SU-DHL-6 (cell line): ENCODE data around the gene TGM6.

Experiments
- H2AFZ ChIP-seq: fragments of 200-600 bp; sonication (generic); 2 replicates; pipeline ENCODE4 v1.6.1; 2014; ENCODE audit warnings: low read depth, mild to moderate bottlenecking, moderate library complexity, mixed read lengths, antibody characterized with exemption, low read length; ENCODE audit not compliant: severe bottlenecking
- H3F3A ChIP-seq: fragments of 200-600 bp; shearing (Covaris generic); 2 replicates; pipeline ENCODE4 v1.6.0; 2016; ENCODE audit warnings: antibody characterized with exemption, mild to moderate bottlenecking; ENCODE audit not compliant: insufficient read depth
- H3K27ac ChIP-seq: fragments of 200-600 bp; sonication (generic); 2 replicates; pipeline ENCODE4 v1.5.1; 2016; ENCODE audit warnings: low read depth, mild to moderate bottlenecking, low read length, moderate library complexity, mixed read lengths
- H3K27me3 ChIP-seq: fragments of 200-600 bp; sonication (generic), shearing (Covaris generic); 2 replicates; pipeline ENCODE4 v1.6.0; 2014; ENCODE audit warnings: mild to moderate bottlenecking, low read length
- H3K36me3 ChIP-seq: fragments of 200-600 bp; sonication (generic); 2 replicates; pipeline ENCODE4 v1.6.1; 2014; ENCODE audit warnings: mild to moderate bottlenecking, low read length, mixed read lengths
- H3K4me2 ChIP-seq: fragments of 300-600, 200-600 bp; shearing (Covaris generic), sonication (generic); 2 replicates; pipeline ENCODE4 v1.6.0; 2014; ENCODE audit warnings: low read length, low read depth, mild to moderate bottlenecking; ENCODE audit not compliant: poor library complexity, severe bottlenecking
- H3K4me3 ChIP-seq: fragments of 200-600 bp; sonication (generic); 2 replicates; pipeline ENCODE4 v1.5.1; 2014; ENCODE audit warnings: antibody characterized with exemption, low read length, mild to moderate bottlenecking, mixed read lengths; ENCODE audit not compliant: insufficient read depth, poor library complexity, severe bottlenecking
- H3K79me2 ChIP-seq: fragments of 200-600 bp; sonication (generic); 2 replicates; pipeline ENCODE4 v1.6.1; 2014; ENCODE audit warnings: mild to moderate bottlenecking, low read length, moderate library complexity; ENCODE audit not compliant: insufficient read depth
- H3K9ac ChIP-seq: fragments of 200-600 bp; sonication (generic); 2 replicates; pipeline ENCODE4 v1.7.0; 2014; ENCODE audit warnings: mild to moderate bottlenecking, low read length
- H3K9me2 ChIP-seq: fragments of 200-600 bp; sonication (generic); replicated peaks from 2 replicates; pipeline ENCODE4 v1.6.1; 2014; ENCODE audit warnings: low read length; ENCODE audit not compliant: insufficient read depth
- H3K9me3 ChIP-seq: fragments of 200-600 bp; sonication (generic); 2 replicates; pipeline ENCODE4 v1.6.1; 2014; ENCODE audit warnings: low read length, mixed read lengths; ENCODE audit not compliant: insufficient read depth
- H4K20me1 ChIP-seq: fragments of 200-600 bp; sonication (generic); 2 replicates; pipeline ENCODE4 v1.6.1; 2014; ENCODE audit warnings: low read depth, mild to moderate bottlenecking, antibody characterized with exemption, low read length, moderate library complexity, mixed read lengths
- EZH2phosphoT487 ChIP-seq: fragments of 200-600 bp; sonication (generic), shearing (Covaris generic); conservative IDR thresholded peaks from 2 replicates; pipeline ENCODE4 v1.6.1; 2018; ENCODE audit warnings: mild to moderate bottlenecking, antibody characterized with exemption, low read length, moderate library complexity, mixed read lengths
- TF ChIP-seq, protein P1 (sequence below): fragments of 200-600 bp; sonication (generic); IDR thresholded peaks from one replicate; pipeline ENCODE4 v1.5.1; 2017; ENCODE audit warnings: antibody characterized with exemption, mild to moderate bottlenecking, low read length, moderate library complexity; ENCODE audit not compliant: insufficient read depth, poor library complexity, severe bottlenecking

Gene TGM6

GRCh38 chr20:2385026-2385425 lies 4.3 kb downstream of the TGM6 start:
- Histone ChIP-seq H3K4me3 (no peak overlapping the region), H3K27ac (no peak overlapping the region), H3K9me2 (no peaks in the 10 kb centered on the region), H3F3A (no peaks in the 10 kb centered on the region), H3K36me3 (no peaks in the 10 kb centered on the region), H3K27me3 (no peaks in the 10 kb centered on the region), H3K4me2 (no peak overlapping the region), H3K9ac (no peak overlapping the region), H4K20me1 (no peaks in the 10 kb centered on the region), H3K79me2 (no peaks in the 10 kb centered on the region), H3K9me3 (peaks cover 8% of the 10 kb centered on the region; the same call in 1 of the 2 replicates), H2AFZ (no peak overlapping the region)
- TF ChIP-seq, protein P1, sequence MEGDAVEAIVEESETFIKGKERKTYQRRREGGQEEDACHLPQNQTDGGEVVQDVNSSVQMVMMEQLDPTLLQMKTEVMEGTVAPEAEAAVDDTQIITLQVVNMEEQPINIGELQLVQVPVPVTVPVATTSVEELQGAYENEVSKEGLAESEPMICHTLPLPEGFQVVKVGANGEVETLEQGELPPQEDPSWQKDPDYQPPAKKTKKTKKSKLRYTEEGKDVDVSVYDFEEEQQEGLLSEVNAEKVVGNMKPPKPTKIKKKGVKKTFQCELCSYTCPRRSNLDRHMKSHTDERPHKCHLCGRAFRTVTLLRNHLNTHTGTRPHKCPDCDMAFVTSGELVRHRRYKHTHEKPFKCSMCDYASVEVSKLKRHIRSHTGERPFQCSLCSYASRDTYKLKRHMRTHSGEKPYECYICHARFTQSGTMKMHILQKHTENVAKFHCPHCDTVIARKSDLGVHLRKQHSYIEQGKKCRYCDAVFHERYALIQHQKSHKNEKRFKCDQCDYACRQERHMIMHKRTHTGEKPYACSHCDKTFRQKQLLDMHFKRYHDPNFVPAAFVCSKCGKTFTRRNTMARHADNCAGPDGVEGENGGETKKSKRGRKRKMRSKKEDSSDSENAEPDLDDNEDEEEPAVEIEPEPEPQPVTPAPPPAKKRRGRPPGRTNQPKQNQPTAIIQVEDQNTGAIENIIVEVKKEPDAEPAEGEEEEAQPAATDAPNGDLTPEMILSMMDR = no peak
- TF ChIP-seq EZH2phosphoT487 = no peak

- TF ChIP-seq, protein P1 = no peak
- TF ChIP-seq EZH2phosphoT487 = no peak
- Histone ChIP-seq H3K36me3 (no peaks in the 10 kb centered on the region), H3K79me2 (no peaks in the 10 kb centered on the region), H3F3A (no peaks in the 10 kb centered on the region), H3K9me3 (peaks cover 8% of the 10 kb centered on the region; the same call in 1 of the 2 replicates), H3K4me2 (no peak overlapping the region), H3K27ac (no peak overlapping the region), H3K27me3 (no peaks in the 10 kb centered on the region), H3K9ac (no peak overlapping the region), H3K4me3 (no peak overlapping the region), H3K9me2 (no peaks in the 10 kb centered on the region), H2AFZ (no peak overlapping the region), H4K20me1 (no peaks in the 10 kb centered on the region)
Measured at GRCh38 chr20:2385496-2385895, 4.8 kb downstream of the TGM6 start.

DNA sequence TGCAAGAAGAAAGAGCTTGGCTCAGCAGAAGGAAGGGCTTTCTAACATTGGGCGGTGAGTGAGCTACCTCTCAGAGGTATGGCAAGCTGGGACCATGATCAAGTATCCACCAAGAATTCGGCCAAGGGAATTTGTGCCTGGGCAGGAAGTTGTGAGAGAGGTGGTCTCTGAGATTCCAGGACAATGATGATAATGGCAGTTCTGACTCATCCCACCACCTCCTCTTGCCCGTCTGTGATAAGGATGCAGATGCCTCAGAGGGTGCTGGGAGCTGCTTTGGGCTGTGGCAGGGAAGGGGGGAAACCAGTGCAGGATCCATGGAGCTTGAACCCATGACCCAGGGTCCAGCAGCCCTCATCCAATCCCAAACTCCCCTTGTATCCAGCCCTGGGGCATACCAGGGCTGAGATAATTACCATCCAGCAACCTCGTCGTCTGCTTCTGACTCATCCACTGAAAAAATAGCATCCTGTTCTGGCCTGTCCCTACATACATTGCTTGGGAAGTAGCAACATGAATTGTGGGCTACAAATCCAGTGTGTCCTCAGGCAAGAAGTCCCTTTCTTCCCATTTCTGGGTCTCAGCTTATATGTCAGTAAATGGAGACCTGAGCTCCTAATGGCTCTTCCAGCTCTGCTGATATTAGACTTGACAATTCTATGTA lies 5.9 kb downstream of the TGM6 start:
- no peaks in the 10 kb centered on the region for H3K9me2 ChIP-seq
- H4K20me1 ChIP-seq = no peaks in the 10 kb centered on the region
- H3K79me2 ChIP-seq = no peaks in the 10 kb centered on the region
- no peak overlapping the region for H3K27ac ChIP-seq
- H3K27me3 ChIP-seq = no peaks in the 10 kb centered on the region
- H3F3A ChIP-seq = no peaks in the 10 kb centered on the region
- peaks cover 8% of the 10 kb centered on the region; the same call in 1 of the 2 replicates for H3K9me3 ChIP-seq
- TF ChIP-seq, protein P1 = no peak
- TF ChIP-seq EZH2phosphoT487 = no peak
- no peak overlapping the region for H3K4me2 ChIP-seq
- H3K36me3 ChIP-seq = no peaks in the 10 kb centered on the region
- H3K4me3 ChIP-seq = no peak overlapping the region
- H3K9ac ChIP-seq = no peak overlapping the region
- no peak overlapping the region for H2AFZ ChIP-seq
